ENCODE results near the gene MSI2. TPM values are rescaled to one million over a fixed set of nuclear protein-coding genes. Genes with fewer than 3 reads are reported as not detected.
"Not testable (repeated sequence)": the region's sequence is repeated elsewhere in the genome, so short reads cannot be mapped to it uniquely, and the experiment has no call there.

The MSI2 gene
- polyA plus RNA-seq, 3 donors: 86.9 to 111 (median 91.4) TPM

- DNase-seq (ENCODE audit: extremely low read depth in 1 of 11, low read depth in 9 of 11, low spot score in 4 of 11): no peak
These were observed 237.3 kb downstream of the MSI2 start for GRCh38 chr17:57493625-57494024.

- DNase-seq (ENCODE audit: extremely low read depth in 1 of 11, low read depth in 9 of 11, low spot score in 4 of 11): no peak
These were observed 238.1 kb downstream of the MSI2 start for GRCh38 chr17:57494443-57494842.

GRCh38 chr17:57495771-57496170 lies 239.4 kb downstream of the MSI2 start:
- DNase-seq (ENCODE audit: extremely low read depth in 1 of 11, low read depth in 9 of 11, low spot score in 4 of 11): no peak

- no peak for DNase-seq (ENCODE audit: extremely low read depth in 1 of 11, low read depth in 9 of 11, low spot score in 4 of 11)
These were observed 240.1 kb downstream of the MSI2 start for GRCh38 chr17:57496382-57496781.

GRCh38 chr17:57498443-57498842 lies 242.1 kb downstream of the MSI2 start:
- DNase-seq (ENCODE audit: extremely low read depth in 1 of 11, low read depth in 9 of 11, low spot score in 4 of 11): no peak

GRCh38 chr17:57499221-57499620 lies 242.9 kb downstream of the MSI2 start:
- not testable (repeated sequence) for DNase-seq (ENCODE audit: extremely low read depth in 1 of 11, low read depth in 9 of 11, low spot score in 4 of 11)

- DNase-seq (ENCODE audit: extremely low read depth in 1 of 11, low read depth in 9 of 11, low spot score in 4 of 11): no peak
These were observed 243.3 kb downstream of the MSI2 start for GRCh38 chr17:57499648-57500049.

- no peak for DNase-seq (ENCODE audit: extremely low read depth in 1 of 11, low read depth in 9 of 11, low spot score in 4 of 11)
These were observed 244.7 kb downstream of the MSI2 start for GRCh38 chr17:57501016-57501415.

- DNase-seq (ENCODE audit: extremely low read depth in 1 of 11, low read depth in 9 of 11, low spot score in 4 of 11): no peak
These were observed 245.7 kb downstream of the MSI2 start for GRCh38 chr17:57502022-57502421.

GRCh38 chr17:57502811-57503241 lies 246.5 kb downstream of the MSI2 start:
- DNase-seq (ENCODE audit: extremely low read depth in 1 of 11, low read depth in 9 of 11, low spot score in 4 of 11): no peak

- no peak for DNase-seq (ENCODE audit: extremely low read depth in 1 of 11, low read depth in 9 of 11, low spot score in 4 of 11)
These were observed 247.9 kb downstream of the MSI2 start for GRCh38 chr17:57504208-57504607.

GRCh38 chr17:57505841-57506773 lies 249.8 kb downstream of the MSI2 start:
- DNase-seq (ENCODE audit: extremely low read depth in 1 of 11, low read depth in 9 of 11, low spot score in 4 of 11): no peak

GRCh38 chr17:57506774-57507127 lies 250.4 kb downstream of the MSI2 start:
- no peak for DNase-seq (ENCODE audit: extremely low read depth in 1 of 11, low read depth in 9 of 11, low spot score in 4 of 11)

- DNase-seq (ENCODE audit: extremely low read depth in 1 of 11, low read depth in 9 of 11, low spot score in 4 of 11): no peak
These were observed 251.5 kb downstream of the MSI2 start for GRCh38 chr17:57507828-57508227.

- DNase-seq (ENCODE audit: extremely low read depth in 1 of 11, low read depth in 9 of 11, low spot score in 4 of 11): no peak
These were observed 252.3 kb downstream of the MSI2 start for GRCh38 chr17:57508671-57509070.

- DNase-seq (ENCODE audit: extremely low read depth in 1 of 11, low read depth in 9 of 11, low spot score in 4 of 11): no peak
These were observed 255.3 kb downstream of the MSI2 start for GRCh38 chr17:57511475-57512123.

GRCh38 chr17:57512258-57512657 lies 255.9 kb downstream of the MSI2 start:
- no peak for DNase-seq (ENCODE audit: extremely low read depth in 1 of 11, low read depth in 9 of 11, low spot score in 4 of 11)

GRCh38 chr17:57512691-57513090 lies 256.4 kb downstream of the MSI2 start:
- no peak for DNase-seq (ENCODE audit: extremely low read depth in 1 of 11, low read depth in 9 of 11, low spot score in 4 of 11)

- no peak for DNase-seq (ENCODE audit: extremely low read depth in 1 of 11, low read depth in 9 of 11, low spot score in 4 of 11)
These were observed 257.2 kb downstream of the MSI2 start for GRCh38 chr17:57513569-57513968.

GRCh38 chr17:57514614-57515013 lies 258.3 kb downstream of the MSI2 start:
- no peak for DNase-seq (ENCODE audit: extremely low read depth in 1 of 11, low read depth in 9 of 11, low spot score in 4 of 11)

Measured in renal cortex interstitium (tissue), 11 donors.